Measurements from ENCODE around the gene ERVFRD-1.

DNA sequence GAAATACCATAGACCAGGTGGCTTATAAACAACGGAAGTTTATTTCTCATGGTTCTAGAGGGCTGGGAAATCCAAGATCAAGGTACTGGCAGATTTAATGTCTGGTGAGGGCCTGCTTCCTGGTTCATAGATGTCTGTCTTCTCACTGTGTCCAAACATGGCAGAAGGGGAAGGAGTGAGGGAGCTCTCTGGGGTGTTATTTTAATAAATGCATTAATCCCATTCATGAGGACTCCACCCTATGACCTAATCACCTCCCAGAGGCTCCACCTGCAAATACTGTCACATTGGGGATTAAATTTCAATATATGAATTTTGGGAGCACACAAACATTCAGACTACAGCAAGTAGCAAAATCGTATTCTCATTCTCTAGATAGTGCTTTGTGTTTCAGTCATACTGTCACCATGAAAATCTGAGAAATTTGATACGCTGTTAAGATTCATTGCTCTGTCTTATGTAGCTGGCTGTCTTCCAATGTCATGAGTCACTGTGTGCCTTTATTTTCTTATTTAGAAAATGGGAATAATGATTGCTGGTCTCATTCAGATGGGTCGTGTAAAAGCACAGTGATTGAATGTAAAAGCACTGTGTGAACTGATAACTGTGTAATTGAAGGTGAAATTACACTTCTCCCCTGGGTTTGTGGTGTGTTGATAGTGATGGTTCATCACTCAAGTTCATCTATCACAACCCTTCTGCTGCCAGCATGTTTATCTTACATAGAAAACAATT lies 8.9 kb upstream of the ERVFRD-1 start:
- no peak for TF ChIP-seq POLR2AphosphoS5 (IDR thresholded peaks at IDR 0.05)
- TF ChIP-seq, protein P1, sequence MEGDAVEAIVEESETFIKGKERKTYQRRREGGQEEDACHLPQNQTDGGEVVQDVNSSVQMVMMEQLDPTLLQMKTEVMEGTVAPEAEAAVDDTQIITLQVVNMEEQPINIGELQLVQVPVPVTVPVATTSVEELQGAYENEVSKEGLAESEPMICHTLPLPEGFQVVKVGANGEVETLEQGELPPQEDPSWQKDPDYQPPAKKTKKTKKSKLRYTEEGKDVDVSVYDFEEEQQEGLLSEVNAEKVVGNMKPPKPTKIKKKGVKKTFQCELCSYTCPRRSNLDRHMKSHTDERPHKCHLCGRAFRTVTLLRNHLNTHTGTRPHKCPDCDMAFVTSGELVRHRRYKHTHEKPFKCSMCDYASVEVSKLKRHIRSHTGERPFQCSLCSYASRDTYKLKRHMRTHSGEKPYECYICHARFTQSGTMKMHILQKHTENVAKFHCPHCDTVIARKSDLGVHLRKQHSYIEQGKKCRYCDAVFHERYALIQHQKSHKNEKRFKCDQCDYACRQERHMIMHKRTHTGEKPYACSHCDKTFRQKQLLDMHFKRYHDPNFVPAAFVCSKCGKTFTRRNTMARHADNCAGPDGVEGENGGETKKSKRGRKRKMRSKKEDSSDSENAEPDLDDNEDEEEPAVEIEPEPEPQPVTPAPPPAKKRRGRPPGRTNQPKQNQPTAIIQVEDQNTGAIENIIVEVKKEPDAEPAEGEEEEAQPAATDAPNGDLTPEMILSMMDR (IDR thresholded peaks at IDR 0.05): no peak
